H9 (cell line): ENCODE data around the gene SLC7A1. TPM values are rescaled to one million over a fixed set of nuclear protein-coding genes. Genes with fewer than 3 reads are reported as not detected.

Experiments
- DNase-seq: peaks from one replicate; pipeline ENCODE4 v3.0.0-alpha.2; 2017
- H2AFZ ChIP-seq: one replicate; pipeline ENCODE4 v1.6.1; 2013; ENCODE audit warnings: mild to moderate bottlenecking, low read length, control low read depth, moderate library complexity
- H2AK5ac ChIP-seq: 2 replicates; pipeline ENCODE4 v1.6.1; 2013; ENCODE audit warnings: low read length, control low read depth, mixed read lengths; ENCODE audit not compliant: insufficient read length
- H2BK120ac ChIP-seq: one replicate; pipeline ENCODE4 v1.6.1; 2013; ENCODE audit warnings: low read depth, mild to moderate bottlenecking, low read length, control low read depth, inconsistent platforms; ENCODE audit not compliant: poor library complexity, severe bottlenecking
- H2BK12ac ChIP-seq: 2 replicates; pipeline ENCODE4 v1.6.1; 2013; ENCODE audit warnings: low read length, control low read depth, mixed read lengths, low read depth; ENCODE audit not compliant: insufficient read length
- H2BK15ac ChIP-seq: 2 replicates; pipeline ENCODE4 v1.6.1; 2013; ENCODE audit warnings: low read depth, low read length, control low read depth
- H2BK20ac ChIP-seq: one replicate; pipeline ENCODE4 v1.6.1; 2013; ENCODE audit warnings: low read depth, mild to moderate bottlenecking, low read length, control low read depth, inconsistent platforms; ENCODE audit not compliant: poor library complexity, severe bottlenecking
- H2BK5ac ChIP-seq: 2 replicates; pipeline ENCODE4 v1.6.1; 2013; ENCODE audit warnings: low read length, control low read depth, mixed read lengths; ENCODE audit not compliant: insufficient read length
- H3K14ac ChIP-seq: 2 replicates; pipeline ENCODE4 v1.6.1; 2013; ENCODE audit warnings: low read length, control low read depth; ENCODE audit not compliant: insufficient read depth
- H3K18ac ChIP-seq: 2 replicates; pipeline ENCODE4 v1.6.1; 2013; ENCODE audit warnings: low read depth, mild to moderate bottlenecking, mixed read lengths, low read length, control low read depth; ENCODE audit not compliant: insufficient read length
- H3K23ac ChIP-seq: 2 replicates; pipeline ENCODE4 v1.6.1; 2013; ENCODE audit warnings: low read length, control low read depth, mixed read lengths, low read depth; ENCODE audit not compliant: insufficient read length
- H3K23me2 ChIP-seq: 2 replicates; pipeline ENCODE4 v1.6.1; 2013; ENCODE audit warnings: low read depth, mild to moderate bottlenecking, mixed read lengths, low read length, control low read depth; ENCODE audit not compliant: insufficient read length, poor library complexity, severe bottlenecking
- H3K27ac ChIP-seq: 2 replicates; pipeline ENCODE4 v1.5.1; 2013; ENCODE audit warnings: low read length, control low read depth, mixed read lengths, low read depth; ENCODE audit not compliant: insufficient read length
- H3K27me3 ChIP-seq: 2 replicates; pipeline ENCODE4 v1.6.1; 2013; ENCODE audit warnings: low read length, control low read depth, inconsistent platforms; ENCODE audit not compliant: insufficient read depth
- H3K4ac ChIP-seq: 2 replicates; pipeline ENCODE4 v1.6.1; 2013; ENCODE audit warnings: low read depth, mild to moderate bottlenecking, control low read depth, inconsistent platforms, low read length, moderate library complexity
- H3K4me1 ChIP-seq: 2 replicates; pipeline ENCODE4 v1.6.1; 2013; ENCODE audit warnings: low read length, control low read depth, inconsistent platforms; ENCODE audit not compliant: insufficient read depth
- H3K4me2 ChIP-seq: 2 replicates; pipeline ENCODE4 v1.6.1; 2013; ENCODE audit warnings: low read length, control low read depth, mixed read lengths; ENCODE audit not compliant: insufficient read length, insufficient read depth
- H3K56ac ChIP-seq: 2 replicates; pipeline ENCODE4 v1.6.1; 2013; ENCODE audit warnings: low read depth, mild to moderate bottlenecking, mixed read lengths, low read length, control low read depth; ENCODE audit not compliant: insufficient read length
- H3K79me1 ChIP-seq: 2 replicates; pipeline ENCODE4 v1.6.1; 2013; ENCODE audit warnings: low read depth, mild to moderate bottlenecking, moderate library complexity, low read length, control low read depth, inconsistent platforms; ENCODE audit not compliant: insufficient read depth, poor library complexity, severe bottlenecking
- H3K79me2 ChIP-seq: 2 replicates; pipeline ENCODE4 v1.6.1; 2013; ENCODE audit warnings: low read length, control low read depth, inconsistent platforms; ENCODE audit not compliant: insufficient read depth
- H3K9ac ChIP-seq: 2 replicates; pipeline ENCODE4 v1.6.1; 2013; ENCODE audit warnings: low read length, control low read depth, mixed read lengths; ENCODE audit not compliant: insufficient read length; ENCODE audit errors: extremely low read depth
- H3K9me3 ChIP-seq: one replicate; pipeline ENCODE4 v1.6.1; 2013; ENCODE audit warnings: low read depth, low read length, inconsistent platforms; ENCODE audit not compliant: control insufficient read depth
- H3T11ph ChIP-seq: one replicate; pipeline ENCODE4 v1.6.1; 2013; ENCODE audit warnings: mild to moderate bottlenecking, low read length, control low read depth, inconsistent platforms
- H4K20me1 ChIP-seq: one replicate; pipeline ENCODE4 v1.6.1; 2013; ENCODE audit not compliant: control insufficient read depth, insufficient read length, insufficient read depth
- H4K5ac ChIP-seq: 2 replicates; pipeline ENCODE4 v1.6.1; 2013; ENCODE audit warnings: low read depth, mild to moderate bottlenecking, mixed read lengths, low read length, control low read depth; ENCODE audit not compliant: insufficient read length
- H4K8ac ChIP-seq: replicated peaks from 2 replicates; pipeline ENCODE4 v1.6.1; 2013; ENCODE audit warnings: low read length, control low read depth, mixed read lengths, low read depth; ENCODE audit not compliant: insufficient read length
- H4K91ac ChIP-seq: 2 replicates; pipeline ENCODE4 v1.6.1; 2013; ENCODE audit warnings: low read depth, mild to moderate bottlenecking, moderate library complexity, mixed read lengths, low read length, control low read depth; ENCODE audit not compliant: insufficient read length
- H3K27ac Mint-ChIP-seq, 3 experiments: 2 replicates in 2 of 3; 3 replicates in 1 of 3; pipeline ENCODE4 v1.8.0; 2020 to 2021; ENCODE audit warnings: mixed read lengths in 3 of 3, mild to moderate bottlenecking in 1 of 3, moderate library complexity in 1 of 3
- H3K27me3 Mint-ChIP-seq: 2 replicates; pipeline ENCODE4 v1.8.0; 2021; ENCODE audit warnings: low read depth, mild to moderate bottlenecking, moderate library complexity, mixed read lengths
- H3K36me3 Mint-ChIP-seq, 3 experiments: 2 replicates in 2 of 3; 3 replicates in 1 of 3; pipeline ENCODE4 v1.8.0; 2020 to 2021; ENCODE audit warnings: low read depth in 3 of 3, mixed read lengths in 3 of 3; ENCODE audit not compliant: insufficient read depth in 1 of 3
- H3K4me1 Mint-ChIP-seq, 2 experiments: 2 replicates each; pipeline ENCODE4 v1.8.0; 2020; ENCODE audit warnings: mixed read lengths in 2 of 2
- H3K4me3 Mint-ChIP-seq, 2 experiments: 2 replicates in 1 of 2; 3 replicates in 1 of 2; pipeline ENCODE4 v1.8.0; 2020 to 2021; ENCODE audit warnings: mild to moderate bottlenecking in 2 of 2, mixed read lengths in 2 of 2, moderate library complexity in 1 of 2
- H3K9me3 Mint-ChIP-seq, 2 experiments: 2 replicates in 1 of 2; 3 replicates in 1 of 2; pipeline ENCODE4 v1.8.0; 2020; ENCODE audit warnings: mild to moderate bottlenecking in 2 of 2, mixed read lengths in 2 of 2, moderate library complexity in 1 of 2
- CTCF ChIP-seq: fragments of 200-600 bp; sonication (generic); conservative IDR thresholded peaks from 3 replicates; pipeline ENCODE4 v1.8.0; 2021; ENCODE audit warnings: antibody characterized with exemption, mild to moderate bottlenecking
- WGBS: extraction: QIAGEN DNeasy Blood & Tissue Kit; methylation state at CpG from one replicate; pipeline ENCODE4 v1.1.7; 2013; ENCODE audit warnings: missing lambda C conversion rate, low lambda C conversion rate, mixed read lengths; ENCODE audit not compliant: insufficient read length; ENCODE audit errors: extremely low coverage; 5-methylcytosine and 5-hydroxymethylcytosine counted together
- total RNA-seq: library from RNA; stranded (reverse); gene quantifications from 2 replicates; pipeline ENCODE4 v1.2.1, GENCODE V29; 2021

The SLC7A1 gene
- total RNA-seq, 1 experiment from 2014 or later, result 109 TPM

DNA sequence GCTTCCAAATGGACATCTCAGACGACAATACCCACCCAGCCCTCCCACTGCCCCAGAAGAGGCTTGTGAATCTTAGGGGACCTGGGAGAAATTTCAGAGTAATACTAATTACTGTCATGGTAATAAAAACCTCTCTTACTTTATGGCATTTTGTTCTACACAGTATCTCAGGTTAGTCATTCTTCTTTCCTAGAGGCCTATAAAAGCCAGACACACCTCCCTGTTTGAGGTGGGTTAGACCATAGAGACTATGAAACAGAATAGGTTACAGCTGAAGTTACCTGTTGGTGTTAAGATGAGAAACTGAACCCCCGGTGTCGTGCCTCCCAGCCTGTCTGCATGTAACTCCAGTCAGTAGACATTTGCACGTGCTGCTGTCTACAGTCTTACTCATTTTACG is 113.9 kb downstream of the SLC7A1 start:
- no peak overlapping the region for H3K27ac ChIP-seq
- H3K9ac ChIP-seq, result no peak overlapping the region
- H2BK5ac ChIP-seq, result no peak overlapping the region
- Mint-ChIP-seq H3K36me3 (no peaks in the 10 kb centered on the region; a peak in 1 of 7 replicates), H3K4me1 (peaks cover 20 to 24% of the 10 kb centered on the region in 2 experiments), H3K4me3 (peak overlapping the region in 1 of 2 experiments; percentile 19; a peak in 1 of 5 replicates), H3K27ac (no peak overlapping the region), H3K9me3 (no peaks in the 10 kb centered on the region), H3K27me3 (no peaks in the 10 kb centered on the region)
- H2BK20ac ChIP-seq, result no peak overlapping the region
- H2BK15ac ChIP-seq, result no peak overlapping the region
- H3K4ac ChIP-seq, result no peak overlapping the region
- no peak overlapping the region for H2AK5ac ChIP-seq
- H3K56ac ChIP-seq, result no peak overlapping the region
- H3K9me3 ChIP-seq, result no peaks in the 10 kb centered on the region
- TF ChIP-seq CTCF, result no peak
- H4K5ac ChIP-seq, result no peak overlapping the region
- H3K4me2 ChIP-seq, result no peak overlapping the region
- WGBS, result no CpG with 5 or more reads among the region's 5 CpGs
- H3K23ac ChIP-seq, result no peak overlapping the region
- no peak overlapping the region for H2BK12ac ChIP-seq
- H3K14ac ChIP-seq, result no peak overlapping the region
- no peak for DNase-seq
- H4K8ac ChIP-seq, result no peak overlapping the region
- H3T11ph ChIP-seq, result no peak overlapping the region
- no peaks in the 10 kb centered on the region for H3K79me2 ChIP-seq
- H4K20me1 ChIP-seq, result no peaks in the 10 kb centered on the region
- H4K91ac ChIP-seq, result no peak overlapping the region
- H3K4me1 ChIP-seq, result peaks cover 5% of the 10 kb centered on the region; the same call in 1 of the 2 replicates
- no peak overlapping the region for H2BK120ac ChIP-seq
- no peaks in the 10 kb centered on the region for H3K27me3 ChIP-seq
- H3K23me2 ChIP-seq, result no peaks in the 10 kb centered on the region
- no peaks in the 10 kb centered on the region for H3K79me1 ChIP-seq
- no peak overlapping the region for H2AFZ ChIP-seq
- no peak overlapping the region for H3K18ac ChIP-seq
